ENCODE measurements around the gene PANX3. TPM values are rescaled to one million over a fixed set of nuclear protein-coding genes. Genes with fewer than 3 reads are reported as not detected.

PANX3 gene
- total and polyA plus RNA-seq, 2 of the 13 experiments (the other 11 are each of a cell fraction or from before 2014, with no cell fraction given) = not detected

DNA sequence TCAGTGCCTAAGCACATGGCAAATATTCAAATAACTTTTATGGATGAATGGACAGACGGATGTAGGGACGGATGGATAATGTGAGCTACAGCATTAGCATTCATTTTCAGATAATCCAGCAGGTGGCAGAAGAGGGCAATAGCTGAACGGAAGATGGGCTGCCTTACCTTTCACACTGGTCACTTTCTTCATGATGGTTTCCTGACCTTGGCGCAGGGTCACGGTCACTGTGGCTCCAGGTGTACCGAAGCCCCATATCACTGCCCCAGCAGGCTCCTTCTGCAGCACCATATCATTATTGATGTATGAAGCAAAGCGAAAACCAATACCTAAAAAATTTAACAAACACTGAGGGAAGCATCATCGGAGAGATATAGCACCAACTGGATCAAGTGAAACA is 58.0 kb downstream of the PANX3 start (continued):
- no peak for TF ChIP-seq SOX13 (IDR thresholded peaks at IDR 0.05)
- 0 out of 4 replicates have a peak, but pooled peaks of 1 of the 2 experiments have one; percentile 14 for TF ChIP-seq SOX13 (CRISPR knock-in tag; conservative IDR thresholded peaks at IDR 0.05 in 1 of 2, IDR thresholded peaks at IDR 0.05 in 1 of 2)
- no peak for TF ChIP-seq ZNF777 (CRISPR knock-in tag; IDR thresholded peaks at IDR 0.05)
- TF ChIP-seq, protein P1, sequence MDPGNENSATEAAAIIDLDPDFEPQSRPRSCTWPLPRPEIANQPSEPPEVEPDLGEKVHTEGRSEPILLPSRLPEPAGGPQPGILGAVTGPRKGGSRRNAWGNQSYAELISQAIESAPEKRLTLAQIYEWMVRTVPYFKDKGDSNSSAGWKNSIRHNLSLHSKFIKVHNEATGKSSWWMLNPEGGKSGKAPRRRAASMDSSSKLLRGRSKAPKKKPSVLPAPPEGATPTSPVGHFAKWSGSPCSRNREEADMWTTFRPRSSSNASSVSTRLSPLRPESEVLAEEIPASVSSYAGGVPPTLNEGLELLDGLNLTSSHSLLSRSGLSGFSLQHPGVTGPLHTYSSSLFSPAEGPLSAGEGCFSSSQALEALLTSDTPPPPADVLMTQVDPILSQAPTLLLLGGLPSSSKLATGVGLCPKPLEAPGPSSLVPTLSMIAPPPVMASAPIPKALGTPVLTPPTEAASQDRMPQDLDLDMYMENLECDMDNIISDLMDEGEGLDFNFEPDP (CRISPR knock-in tag; conservative IDR thresholded peaks at IDR 0.05) = no peak
- peak; percentile 33; the same call in 1 of the 2 replicates for TF ChIP-seq GATAD2A (CRISPR knock-in tag; IDR thresholded peaks at IDR 0.05)
- TF ChIP-seq THAP11 (CRISPR knock-in tag; IDR thresholded peaks at IDR 0.05) = 0 out of 2 replicates have a peak, but pooled peaks have one; percentile 21
- TF ChIP-seq NR2F6 (IDR thresholded peaks at IDR 0.05) = peak; percentile 73
- TF ChIP-seq NR2F6 (CRISPR knock-in tag; IDR thresholded peaks at IDR 0.05) = peak; percentile 71
- TF ChIP-seq RAD21 (CRISPR knock-in tag; IDR thresholded peaks at IDR 0.05) = peak; percentile 83
- TF ChIP-seq POLR2A (IDR thresholded peaks at IDR 0.05; ENCODE audit: insufficient read depth in 1 of 2, low read depth in 2 of 2, low read length in 2 of 2) = no peak
- TF ChIP-seq RARA (CRISPR knock-in tag; IDR thresholded peaks at IDR 0.05) = peak; percentile 29; the same call in 1 of the 2 replicates
- no peak for TF ChIP-seq SSRP1 (CRISPR knock-in tag; IDR thresholded peaks at IDR 0.05)
- TF ChIP-seq, protein P2, sequence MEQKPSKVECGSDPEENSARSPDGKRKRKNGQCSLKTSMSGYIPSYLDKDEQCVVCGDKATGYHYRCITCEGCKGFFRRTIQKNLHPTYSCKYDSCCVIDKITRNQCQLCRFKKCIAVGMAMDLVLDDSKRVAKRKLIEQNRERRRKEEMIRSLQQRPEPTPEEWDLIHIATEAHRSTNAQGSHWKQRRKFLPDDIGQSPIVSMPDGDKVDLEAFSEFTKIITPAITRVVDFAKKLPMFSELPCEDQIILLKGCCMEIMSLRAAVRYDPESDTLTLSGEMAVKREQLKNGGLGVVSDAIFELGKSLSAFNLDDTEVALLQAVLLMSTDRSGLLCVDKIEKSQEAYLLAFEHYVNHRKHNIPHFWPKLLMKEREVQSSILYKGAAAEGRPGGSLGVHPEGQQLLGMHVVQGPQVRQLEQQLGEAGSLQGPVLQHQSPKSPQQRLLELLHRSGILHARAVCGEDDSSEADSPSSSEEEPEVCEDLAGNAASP (CRISPR knock-in tag; IDR thresholded peaks at IDR 0.05; ENCODE audit: borderline replicate concordance) = peak; percentile 85; the same call in 1 of the 2 replicates
- TF ChIP-seq SOX5 (CRISPR knock-in tag; IDR thresholded peaks at IDR 0.05; ENCODE audit: borderline replicate concordance) = no peak
- no peak for TF ChIP-seq SUZ12 (IDR thresholded peaks at IDR 0.05; ENCODE audit: low read depth, low read length)
- TF ChIP-seq, protein P3, sequence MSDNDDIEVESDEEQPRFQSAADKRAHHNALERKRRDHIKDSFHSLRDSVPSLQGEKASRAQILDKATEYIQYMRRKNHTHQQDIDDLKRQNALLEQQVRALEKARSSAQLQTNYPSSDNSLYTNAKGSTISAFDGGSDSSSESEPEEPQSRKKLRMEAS (IDR thresholded peaks at IDR 0.05) = no peak
- TF ChIP-seq EHMT2 (IDR thresholded peaks at IDR 0.05; ENCODE audit: borderline replicate concordance, low read depth, low read length) = no peak
- peak; percentile 84 for TF ChIP-seq SMC3 (IDR thresholded peaks at IDR 0.05; ENCODE audit: low read length)
- peak; percentile 59; the same call in 1 of the 2 replicates for TF ChIP-seq RXRA (CRISPR knock-in tag; IDR thresholded peaks at IDR 0.05)
- TF ChIP-seq, protein P4, sequence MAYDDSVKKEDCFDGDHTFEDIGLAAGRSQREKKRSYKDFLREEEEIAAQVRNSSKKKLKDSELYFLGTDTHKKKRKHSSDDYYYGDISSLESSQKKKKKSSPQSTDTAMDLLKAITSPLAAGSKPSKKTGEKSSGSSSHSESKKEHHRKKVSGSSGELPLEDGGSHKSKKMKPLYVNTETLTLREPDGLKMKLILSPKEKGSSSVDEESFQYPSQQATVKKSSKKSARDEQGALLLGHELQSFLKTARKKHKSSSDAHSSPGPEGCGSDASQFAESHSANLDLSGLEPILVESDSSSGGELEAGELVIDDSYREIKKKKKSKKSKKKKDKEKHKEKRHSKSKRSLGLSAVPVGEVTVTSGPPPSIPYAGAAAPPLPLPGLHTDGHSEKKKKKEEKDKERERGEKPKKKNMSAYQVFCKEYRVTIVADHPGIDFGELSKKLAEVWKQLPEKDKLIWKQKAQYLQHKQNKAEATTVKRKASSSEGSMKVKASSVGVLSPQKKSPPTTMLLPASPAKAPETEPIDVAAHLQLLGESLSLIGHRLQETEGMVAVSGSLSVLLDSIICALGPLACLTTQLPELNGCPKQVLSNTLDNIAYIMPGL (CRISPR knock-in tag; IDR thresholded peaks at IDR 0.05; ENCODE audit: borderline replicate concordance in 1 of 2, low read depth in 1 of 2) = peak in 1 of 2 experiments; percentile 47; a peak in 1 of 4 replicates
- TF ChIP-seq ZNF331 (CRISPR knock-in tag; IDR thresholded peaks at IDR 0.05) = 0 out of 2 replicates have a peak, but pooled peaks have one; percentile 28
- TF ChIP-seq, protein P5, sequence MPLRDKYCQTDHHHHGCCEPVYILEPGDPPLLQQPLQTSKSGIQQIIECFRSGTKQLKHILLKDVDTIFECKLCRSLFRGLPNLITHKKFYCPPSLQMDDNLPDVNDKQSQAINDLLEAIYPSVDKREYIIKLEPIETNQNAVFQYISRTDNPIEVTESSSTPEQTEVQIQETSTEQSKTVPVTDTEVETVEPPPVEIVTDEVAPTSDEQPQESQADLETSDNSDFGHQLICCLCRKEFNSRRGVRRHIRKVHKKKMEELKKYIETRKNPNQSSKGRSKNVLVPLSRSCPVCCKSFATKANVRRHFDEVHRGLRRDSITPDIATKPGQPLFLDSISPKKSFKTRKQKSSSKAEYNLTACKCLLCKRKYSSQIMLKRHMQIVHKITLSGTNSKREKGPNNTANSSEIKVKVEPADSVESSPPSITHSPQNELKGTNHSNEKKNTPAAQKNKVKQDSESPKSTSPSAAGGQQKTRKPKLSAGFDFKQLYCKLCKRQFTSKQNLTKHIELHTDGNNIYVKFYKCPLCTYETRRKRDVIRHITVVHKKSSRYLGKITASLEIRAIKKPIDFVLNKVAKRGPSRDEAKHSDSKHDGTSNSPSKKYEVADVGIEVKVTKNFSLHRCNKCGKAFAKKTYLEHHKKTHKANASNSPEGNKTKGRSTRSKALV (CRISPR knock-in tag; IDR thresholded peaks at IDR 0.05) = peak; percentile 56; the same call in 1 of the 2 replicates
- TF ChIP-seq KDM4B (CRISPR knock-in tag; IDR thresholded peaks at IDR 0.05) = no peak
- peak; percentile 92 for TF ChIP-seq STAG1 (CRISPR knock-in tag; IDR thresholded peaks at IDR 0.05)
